AG09309 (cell line): ENCODE measurements around the gene FBXL2.

Experiments
- DNase-seq: peaks from one replicate; pipeline ENCODE4 v3.0.0-alpha.2; 2010; ENCODE audit warnings: low read depth
- H3K4me3 ChIP-seq: 2 replicates; pipeline ENCODE4 v1.5.1; 2011; ENCODE audit warnings: mild to moderate bottlenecking, low read depth, low read length, moderate library complexity; ENCODE audit not compliant: control insufficient read depth
- TF ChIP-seq, protein P1 (sequence below): IDR thresholded peaks from 2 replicates; pipeline ENCODE4 v1.5.1; 2011; ENCODE audit warnings: mild to moderate bottlenecking, low read depth, low read length, inconsistent platforms; ENCODE audit not compliant: insufficient read depth, control insufficient read depth; ENCODE audit errors: missing control alignments

The FBXL2 gene

GRCh38 chr3:33377931-33378330, 100.7 kb downstream of the FBXL2 start:
- DNase-seq: peak; percentile 27
- TF ChIP-seq, protein P1, sequence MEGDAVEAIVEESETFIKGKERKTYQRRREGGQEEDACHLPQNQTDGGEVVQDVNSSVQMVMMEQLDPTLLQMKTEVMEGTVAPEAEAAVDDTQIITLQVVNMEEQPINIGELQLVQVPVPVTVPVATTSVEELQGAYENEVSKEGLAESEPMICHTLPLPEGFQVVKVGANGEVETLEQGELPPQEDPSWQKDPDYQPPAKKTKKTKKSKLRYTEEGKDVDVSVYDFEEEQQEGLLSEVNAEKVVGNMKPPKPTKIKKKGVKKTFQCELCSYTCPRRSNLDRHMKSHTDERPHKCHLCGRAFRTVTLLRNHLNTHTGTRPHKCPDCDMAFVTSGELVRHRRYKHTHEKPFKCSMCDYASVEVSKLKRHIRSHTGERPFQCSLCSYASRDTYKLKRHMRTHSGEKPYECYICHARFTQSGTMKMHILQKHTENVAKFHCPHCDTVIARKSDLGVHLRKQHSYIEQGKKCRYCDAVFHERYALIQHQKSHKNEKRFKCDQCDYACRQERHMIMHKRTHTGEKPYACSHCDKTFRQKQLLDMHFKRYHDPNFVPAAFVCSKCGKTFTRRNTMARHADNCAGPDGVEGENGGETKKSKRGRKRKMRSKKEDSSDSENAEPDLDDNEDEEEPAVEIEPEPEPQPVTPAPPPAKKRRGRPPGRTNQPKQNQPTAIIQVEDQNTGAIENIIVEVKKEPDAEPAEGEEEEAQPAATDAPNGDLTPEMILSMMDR: no peak
- H3K4me3 ChIP-seq: no peak overlapping the region

DNA sequence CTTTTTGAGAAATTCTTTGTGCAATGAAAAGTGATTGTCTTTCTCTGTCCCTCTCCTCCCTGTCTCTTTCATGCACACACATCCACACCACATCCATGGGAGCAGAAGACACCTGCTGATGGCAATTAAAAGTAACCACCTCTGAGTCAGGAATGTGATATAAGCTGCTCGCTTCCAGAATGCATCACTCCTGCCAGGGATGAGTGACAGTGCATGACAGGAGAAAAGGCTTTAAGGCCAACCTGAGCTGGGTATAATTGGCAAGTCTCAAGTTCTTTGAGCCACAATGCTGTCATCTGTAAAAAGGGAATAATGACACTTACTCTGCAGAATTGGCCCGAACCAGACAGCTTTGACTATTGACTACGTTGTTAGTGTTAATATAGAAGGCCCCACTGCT, 103.4 kb downstream of the FBXL2 start:
- TF ChIP-seq, protein P1: no peak
- H3K4me3 ChIP-seq: no peak overlapping the region
- no peak for DNase-seq

GRCh38 chr3:33383951-33384350, 106.7 kb downstream of the FBXL2 start:
- DNase-seq: no peak
- H3K4me3 ChIP-seq: no peak overlapping the region
- TF ChIP-seq, protein P1: no peak

- no peak for DNase-seq
- TF ChIP-seq, protein P1: no peak
Observed at GRCh38 chr3:33385423-33385822, 108.2 kb downstream of the FBXL2 start.

GRCh38 chr3:33386631-33387030, 109.4 kb downstream of the FBXL2 start:
- TF ChIP-seq, protein P1: no peak

More at GRCh38 chr3:33385423-33385822, 108.2 kb downstream of the FBXL2 start:
- H3K4me3 ChIP-seq: no peak overlapping the region

DNA sequence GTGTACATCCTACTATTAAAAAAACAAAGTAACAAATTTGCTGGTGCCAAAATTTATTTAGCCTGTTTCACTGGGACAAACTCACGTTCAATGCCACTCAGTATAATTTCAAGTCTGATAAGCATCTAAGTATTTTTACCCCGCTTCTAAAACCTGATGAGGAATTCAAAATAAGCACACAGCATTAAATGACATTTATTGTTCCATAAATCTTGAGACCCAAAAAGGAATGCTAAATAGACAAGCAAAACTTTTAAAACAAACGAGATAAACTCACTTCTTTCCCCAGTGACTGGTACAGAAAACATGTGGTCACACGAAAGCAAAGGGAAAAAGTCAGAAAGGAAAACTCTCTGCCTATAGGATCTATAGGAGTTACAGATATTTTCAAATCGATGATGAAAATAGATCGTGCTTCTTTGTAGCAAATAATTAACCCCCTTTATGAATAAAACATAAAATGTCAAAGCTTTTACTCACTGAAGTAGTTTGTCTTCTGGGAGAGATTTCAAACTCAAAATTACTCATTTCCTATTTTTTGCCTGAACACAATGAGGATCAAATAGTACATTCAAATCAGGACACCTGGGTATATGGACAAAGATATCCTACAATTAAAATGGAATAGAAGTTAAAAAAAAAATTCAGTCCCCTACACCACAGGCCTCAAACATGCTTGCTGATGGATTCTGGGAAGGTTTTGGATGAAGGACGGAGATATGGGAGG, 111.3 kb downstream of the FBXL2 start:
- no peak for DNase-seq
- no peak overlapping the region for H3K4me3 ChIP-seq
- TF ChIP-seq, protein P1: no peak

More at GRCh38 chr3:33386631-33387030, 109.4 kb downstream of the FBXL2 start:
- H3K4me3 ChIP-seq: no peak overlapping the region
- DNase-seq: no peak
